Fibroblast of upper back skin (primary cell): ENCODE measurements around the gene DUS1L.
A peak's percentile ranks its signal among the peaks of the same experiment; 100 is the strongest.

Experiments
- DNase-seq: peaks from one replicate; pipeline ENCODE4 v3.0.0-alpha.2; 2013

The DUS1L gene

GRCh38 chr17:82100502-82101298 is 35.1 kb upstream of the DUS1L start:
- DNase-seq: no peak

- DNase-seq: no peak
These were observed 33.5 kb upstream of the DUS1L start for GRCh38 chr17:82098939-82099763.

GRCh38 chr17:82098169-82098938 is 32.8 kb upstream of the DUS1L start, which contains the start of gene FASN:
Gene FASN (minus strand): TSS chr17:82098236. CDS start chr17:82096445, 1,791 bp downstream.
- peak; percentile 95 for DNase-seq

- no peak for DNase-seq
These were observed 32.2 kb upstream of the DUS1L start for GRCh38 chr17:82097919-82098168.

GRCh38 chr17:82097184-82097918 is 31.7 kb upstream of the DUS1L start:
- DNase-seq: peak; percentile 22

GRCh38 chr17:82096709-82097183 is 31.1 kb upstream of the DUS1L start:
- no peak for DNase-seq

- DNase-seq: no peak
These were observed 30.4 kb upstream of the DUS1L start for GRCh38 chr17:82095777-82096708.

- no peak for DNase-seq
These were observed 29.6 kb upstream of the DUS1L start for GRCh38 chr17:82094931-82095776.

- DNase-seq: no peak
These were observed 27.6 kb upstream of the DUS1L start for GRCh38 chr17:82092995-82093751.

GRCh38 chr17:82092628-82092994 is 27.0 kb upstream of the DUS1L start:
- DNase-seq: no peak

- no peak for DNase-seq
These were observed 26.5 kb upstream of the DUS1L start for GRCh38 chr17:82092094-82092586.

- no peak for DNase-seq
These were observed 25.9 kb upstream of the DUS1L start for GRCh38 chr17:82091264-82092066.

- no peak for DNase-seq
These were observed 25.1 kb upstream of the DUS1L start for GRCh38 chr17:82090549-82091263.

- no peak for DNase-seq
These were observed 24.3 kb upstream of the DUS1L start for GRCh38 chr17:82089723-82090548.

GRCh38 chr17:82088838-82089722 is 23.5 kb upstream of the DUS1L start:
- DNase-seq: no peak
